ENCODE measurements around the gene CCDC12.

GRCh38 chr3:46916799-46917198 is 59.7 kb downstream of the CCDC12 start:
- TF ChIP-seq CTCF (IDR thresholded peaks at IDR 0.05) (no peak), EZH2 (IDR thresholded peaks at IDR 0.05; ENCODE audit: borderline replicate concordance, insufficient read depth, low read depth, low read length, poor library complexity, severe bottlenecking) (no peak)

All from B cell (primary cell).